ENCODE results near the gene PKIB.

Gene PKIB

GRCh38 chr6:122726649-122727048 lies 116.4 kb downstream of the PKIB start:
- POLR2A ChIA-PET = no interaction called here
- H3K4me3 ChIP-seq (ENCODE audit: low read depth, low read length) = no peak overlapping the region
- peak; percentile 60 for TF ChIP-seq CTCF (IDR thresholded peaks at IDR 0.05; ENCODE audit: insufficient read depth, low read length, missing control alignments)
- CTCF ChIA-PET = interaction anchor here (0.8 to 10.9 kb wide), 18 partner anchors 9 to 252 kb away, joined by 3 to 292 read pairs (median 5); partner anchors contain the start of gene PKIB
- DNase-seq (ENCODE audit: low read depth, low spot score) = no peak

GRCh38 chr6:122727244-122727643 lies 117.0 kb downstream of the PKIB start:
- DNase-seq (ENCODE audit: low read depth, low spot score) = no peak
- ChIA-PET CTCF (interaction anchor here (0.8 to 10.9 kb wide), 25 partner anchors 9 to 593 kb away, joined by 3 to 292 read pairs (median 4); partner anchors contain the start of gene PKIB), POLR2A (no interaction called here)
- TF ChIP-seq CTCF (IDR thresholded peaks at IDR 0.05; ENCODE audit: insufficient read depth, low read length, missing control alignments) = no peak
- H3K4me3 ChIP-seq (ENCODE audit: low read depth, low read length) = no peak overlapping the region

GRCh38 chr6:122730334-122730733 lies 120.1 kb downstream of the PKIB start:
- ChIA-PET CTCF (interaction anchor here (0.8 to 10.9 kb wide), 24 partner anchors 8 to 985 kb away, joined by 3 to 292 read pairs (median 6); partner anchors contain the start of genes PKIB and SMPDL3A), POLR2A (no interaction called here)
- no peak for TF ChIP-seq CTCF (IDR thresholded peaks at IDR 0.05; ENCODE audit: insufficient read depth, low read length, missing control alignments)
- no peak for DNase-seq (ENCODE audit: low read depth, low spot score)
- no peak overlapping the region for H3K4me3 ChIP-seq (ENCODE audit: low read depth, low read length)

GRCh38 chr6:122730775-122731386 lies 120.7 kb downstream of the PKIB start:
- ChIA-PET POLR2A (no interaction called here), CTCF (interaction anchor here (0.8 to 10.9 kb wide), 32 partner anchors 7 to 984 kb away, joined by 3 to 292 read pairs (median 6); partner anchors contain the start of genes PKIB and SMPDL3A)
- H3K4me3 ChIP-seq (ENCODE audit: low read depth, low read length) = no peak overlapping the region
- DNase-seq (ENCODE audit: low read depth, low spot score) = peak; percentile 12
- TF ChIP-seq CTCF (IDR thresholded peaks at IDR 0.05; ENCODE audit: insufficient read depth, low read length, missing control alignments) = peak; percentile 46

GRCh38 chr6:122733259-122733658 lies 123.1 kb downstream of the PKIB start:
- DNase-seq (ENCODE audit: low read depth, low spot score) = no peak
- CTCF ChIA-PET = interaction anchor here (0.8 to 10.9 kb wide), 12 partner anchors 7 to 584 kb away, joined by 3 to 292 read pairs (median 14); partner anchors contain the start of gene SMPDL3A
- POLR2A ChIA-PET = no interaction called here
- TF ChIP-seq CTCF (IDR thresholded peaks at IDR 0.05; ENCODE audit: insufficient read depth, low read length, missing control alignments) = no peak
- no peak overlapping the region for H3K4me3 ChIP-seq (ENCODE audit: low read depth, low read length)

GRCh38 chr6:122734529-122735395 lies 124.6 kb downstream of the PKIB start:
- TF ChIP-seq CTCF (IDR thresholded peaks at IDR 0.05; ENCODE audit: insufficient read depth, low read length, missing control alignments) = no peak
- DNase-seq (ENCODE audit: low read depth, low spot score) = no peak
- ChIA-PET POLR2A (no interaction called here), CTCF (interaction anchor here (10.9 kb wide), 1 partner anchor 104 kb away, joined by 292 read pairs; no protein-coding TSS in a partner anchor)
- H3K4me3 ChIP-seq (ENCODE audit: low read depth, low read length) = no peak overlapping the region

Data from AG04449 (cell line).